ENCODE results near the gene ZNF213.
"Not testable (repeated sequence)": the region's sequence is repeated elsewhere in the genome, so short reads cannot be mapped to it uniquely, and the experiment has no call there.

The ZNF213 gene

DNA sequence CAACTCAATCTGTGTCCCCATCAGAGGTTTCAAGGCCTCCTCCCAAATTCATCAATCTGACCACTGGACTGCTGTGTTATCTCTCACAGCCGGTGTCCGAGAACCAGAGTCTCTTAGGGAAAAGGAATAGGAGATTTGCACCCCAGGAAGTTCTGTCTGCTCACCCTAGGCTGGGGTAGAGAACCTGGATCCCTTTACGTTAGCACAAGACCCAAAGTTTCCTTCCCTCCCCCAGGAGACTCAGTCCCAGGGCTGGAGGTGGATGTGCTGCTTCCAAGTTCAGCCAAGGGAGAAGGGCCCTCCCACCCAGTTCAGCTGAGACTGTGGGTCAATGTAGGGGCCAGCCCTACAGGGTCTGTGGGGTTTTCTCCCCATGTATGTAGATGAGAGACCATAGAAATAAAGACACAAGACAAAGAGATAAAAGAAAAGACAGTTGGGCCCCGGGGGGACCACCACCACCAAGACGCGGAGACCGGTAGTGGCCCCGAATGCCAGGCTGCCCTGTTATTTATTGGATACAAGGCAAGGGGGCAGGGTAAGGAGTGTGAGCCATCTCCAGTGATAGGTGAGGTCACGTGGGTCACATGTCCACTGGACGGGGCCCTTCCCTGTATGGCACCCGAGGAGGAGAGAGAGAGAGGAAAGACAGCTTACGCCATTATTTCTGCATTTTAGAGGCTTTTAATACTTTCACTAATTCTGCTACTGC is 30.4 kb downstream of the ZNF213 start:
- H3K4me1 ChIP-seq (ENCODE audit: control insufficient read depth in 1 of 2, insufficient read depth in 2 of 2, low read length in 2 of 2), result peaks cover 0 to 1% of the 10 kb centered on the region in 2 experiments
- H3K4me2 ChIP-seq (ENCODE audit: low read length), result no peak overlapping the region
- no peak overlapping the region for H2BK5ac ChIP-seq (ENCODE audit: low read depth, low read length, poor library complexity)
- peak overlapping the region; percentile 26 for H2AFZ ChIP-seq (ENCODE audit: insufficient read depth, low read length, poor library complexity)
- no peak overlapping the region for H3K14ac ChIP-seq (ENCODE audit: low read length)
- no peak overlapping the region for H3K4ac ChIP-seq (ENCODE audit: low read depth, low read length)
- H3K27me3 ChIP-seq (ENCODE audit: insufficient read depth, low read length), result peaks cover 12% of the 10 kb centered on the region
- peak overlapping the region; percentile 2 for H4K8ac ChIP-seq (ENCODE audit: low read depth, low read length)
- H3K23ac ChIP-seq (ENCODE audit: low read length), result no peak overlapping the region
- H4K91ac ChIP-seq (ENCODE audit: low read depth, low read length), result no peak overlapping the region
- no peak overlapping the region for H4K12ac ChIP-seq (ENCODE audit: low read depth, low read length)
- DNase-seq, result no peak
- WGBS (ENCODE audit: extremely low coverage, insufficient coverage, insufficient read length), result no CpG with 5 or more reads among the region's 12 CpGs
- H2BK120ac ChIP-seq (ENCODE audit: insufficient read depth, low read length, poor library complexity), result no peak overlapping the region
- H3K36me3 ChIP-seq (ENCODE audit: control insufficient read depth in 1 of 2, insufficient read depth in 2 of 2, low read length in 2 of 2), result no peaks in the 10 kb centered on the region
- H2AK5ac ChIP-seq (ENCODE audit: low read length), result no peak overlapping the region
- H3K27ac ChIP-seq (ENCODE audit: low read depth, low read length), result no peak overlapping the region
- no peaks in the 10 kb centered on the region for H3K79me2 ChIP-seq (ENCODE audit: control insufficient read depth, insufficient read depth, low read length, poor library complexity)
- H3K9ac ChIP-seq (ENCODE audit: low read length), result no peak overlapping the region
- H3K79me1 ChIP-seq (ENCODE audit: low read length), result no peaks in the 10 kb centered on the region
- no peak overlapping the region for H2BK12ac ChIP-seq (ENCODE audit: low read length)
- H3K18ac ChIP-seq (ENCODE audit: low read length), result no peak overlapping the region
- H3K4me3 ChIP-seq (ENCODE audit: low read depth, low read length), result no peak overlapping the region
- peaks cover 2% of the 10 kb centered on the region for H3K9me3 ChIP-seq (ENCODE audit: insufficient read depth, low read depth, low read length)

DNA sequence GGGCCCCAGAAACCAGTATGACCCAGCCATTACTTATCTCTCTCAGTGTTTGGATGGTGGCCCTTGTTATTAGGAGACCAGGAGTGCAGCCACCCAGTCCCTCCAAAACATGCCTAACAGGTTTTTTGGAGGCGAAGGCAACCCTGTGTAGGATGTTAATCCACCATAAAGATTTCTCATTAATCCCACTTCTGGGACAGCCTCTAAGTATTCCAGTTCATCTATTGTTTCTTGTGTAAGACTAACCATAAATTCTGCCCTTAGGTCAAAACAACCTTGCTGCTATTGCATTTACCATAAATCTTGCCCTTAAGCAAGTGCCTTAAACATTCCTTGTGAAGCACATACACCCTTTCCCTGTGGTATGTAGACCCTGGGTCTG is 31.7 kb downstream of the ZNF213 start:
- H3K9ac ChIP-seq (ENCODE audit: low read length), result no peak overlapping the region
- H3K18ac ChIP-seq (ENCODE audit: low read length), result no peak overlapping the region
- DNase-seq, result no peak
- no peak overlapping the region for H2BK120ac ChIP-seq (ENCODE audit: insufficient read depth, low read length, poor library complexity)
- H2BK12ac ChIP-seq (ENCODE audit: low read length), result no peak overlapping the region
- no peaks in the 10 kb centered on the region for H3K79me2 ChIP-seq (ENCODE audit: control insufficient read depth, insufficient read depth, low read length, poor library complexity)
- no peak overlapping the region for H3K23ac ChIP-seq (ENCODE audit: low read length)
- no peaks in the 10 kb centered on the region for H3K79me1 ChIP-seq (ENCODE audit: low read length)
- no peak overlapping the region for H4K8ac ChIP-seq (ENCODE audit: low read depth, low read length)
- no peaks in the 10 kb centered on the region for H3K36me3 ChIP-seq (ENCODE audit: control insufficient read depth in 1 of 2, insufficient read depth in 2 of 2, low read length in 2 of 2)
- no peak overlapping the region for H3K14ac ChIP-seq (ENCODE audit: low read length)
- no peak overlapping the region for H2AFZ ChIP-seq (ENCODE audit: insufficient read depth, low read length, poor library complexity)
- H4K12ac ChIP-seq (ENCODE audit: low read depth, low read length), result no peak overlapping the region
- H4K91ac ChIP-seq (ENCODE audit: low read depth, low read length), result no peak overlapping the region
- no peak overlapping the region for H3K4me2 ChIP-seq (ENCODE audit: low read length)
- no peak overlapping the region for H3K4ac ChIP-seq (ENCODE audit: low read depth, low read length)
- peaks cover 4% of the 10 kb centered on the region in 2 experiments for H3K4me1 ChIP-seq (ENCODE audit: control insufficient read depth in 1 of 2, insufficient read depth in 2 of 2, low read length in 2 of 2)
- peaks cover 24% of the 10 kb centered on the region for H3K27me3 ChIP-seq (ENCODE audit: insufficient read depth, low read length)
- no CpG with 5 or more reads among the region's 1 CpG for WGBS (ENCODE audit: extremely low coverage, insufficient coverage, insufficient read length)
- H3K4me3 ChIP-seq (ENCODE audit: low read depth, low read length), result no peak overlapping the region
- no peak overlapping the region for H2BK5ac ChIP-seq (ENCODE audit: low read depth, low read length, poor library complexity)
- peaks cover 4% of the 10 kb centered on the region for H3K9me3 ChIP-seq (ENCODE audit: insufficient read depth, low read depth, low read length)
- no peak overlapping the region for H3K27ac ChIP-seq (ENCODE audit: low read depth, low read length)
- H2AK5ac ChIP-seq (ENCODE audit: low read length), result no peak overlapping the region

GRCh38 chr16:3168729-3169128 is 33.9 kb downstream of the ZNF213 start:
- H2AFZ ChIP-seq (ENCODE audit: insufficient read depth, low read length, poor library complexity); H3K14ac ChIP-seq (ENCODE audit: low read length); H3K36me3 ChIP-seq (ENCODE audit: control insufficient read depth in 1 of 2, insufficient read depth in 2 of 2, low read length in 2 of 2); H4K12ac ChIP-seq (ENCODE audit: low read depth, low read length); H3K4me3 ChIP-seq (ENCODE audit: low read depth, low read length); H3K9ac ChIP-seq (ENCODE audit: low read length); H3K4me2 ChIP-seq (ENCODE audit: low read length); H3K79me1 ChIP-seq (ENCODE audit: low read length); H3K4ac ChIP-seq (ENCODE audit: low read depth, low read length); H2BK12ac ChIP-seq (ENCODE audit: low read length); H3K4me1 ChIP-seq (ENCODE audit: control insufficient read depth in 1 of 2, insufficient read depth in 2 of 2, low read length in 2 of 2); DNase-seq; H4K91ac ChIP-seq (ENCODE audit: low read depth, low read length); H3K27ac ChIP-seq (ENCODE audit: low read depth, low read length); H3K9me3 ChIP-seq (ENCODE audit: insufficient read depth, low read depth, low read length); H2BK120ac ChIP-seq (ENCODE audit: insufficient read depth, low read length, poor library complexity); H3K23ac ChIP-seq (ENCODE audit: low read length); H2AK5ac ChIP-seq (ENCODE audit: low read length); H3K79me2 ChIP-seq (ENCODE audit: control insufficient read depth, insufficient read depth, low read length, poor library complexity); H4K8ac ChIP-seq (ENCODE audit: low read depth, low read length); H2BK5ac ChIP-seq (ENCODE audit: low read depth, low read length, poor library complexity); H3K18ac ChIP-seq (ENCODE audit: low read length): not testable (repeated sequence)
- peaks cover 34% of the 10 kb centered on the region for H3K27me3 ChIP-seq (ENCODE audit: insufficient read depth, low read length)
- WGBS (ENCODE audit: extremely low coverage, insufficient coverage, insufficient read length), result no CpG with 5 or more reads among the region's 7 CpGs

DNA sequence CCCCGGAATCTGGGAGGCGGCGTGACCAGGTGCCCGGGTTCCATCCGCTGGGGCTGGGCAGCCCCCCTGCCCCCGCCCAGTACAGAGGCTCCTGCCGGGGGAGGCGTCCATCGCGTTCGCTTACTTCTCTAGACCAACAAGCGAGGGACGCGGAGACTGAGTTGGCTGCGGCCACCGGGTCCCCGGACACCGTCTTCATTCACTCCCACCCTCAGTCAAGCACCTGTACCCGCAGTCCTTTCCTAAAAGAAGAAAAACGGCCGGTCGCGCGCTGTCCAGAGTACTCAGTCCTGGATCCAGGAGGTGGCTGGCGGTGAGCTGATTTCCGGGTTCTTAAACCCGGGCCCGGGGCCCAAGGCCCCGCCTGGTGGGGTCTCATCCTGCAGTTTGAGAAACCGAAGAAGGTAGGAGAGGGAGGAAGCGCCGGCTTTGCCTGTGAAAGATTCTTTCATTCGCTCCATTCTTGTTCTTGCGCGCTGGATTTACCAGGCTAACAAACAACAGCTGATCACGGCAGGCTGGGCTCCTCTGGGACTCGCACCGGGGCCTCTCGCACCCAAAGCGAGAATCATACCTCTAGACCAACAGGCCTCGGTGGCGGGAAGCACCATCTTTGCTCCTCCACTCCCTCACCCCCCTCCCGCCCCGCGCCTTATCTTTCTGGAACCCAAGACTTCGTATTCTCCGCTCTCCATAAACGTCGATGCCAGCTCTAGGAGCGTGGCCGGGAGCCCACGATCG is 35.8 kb downstream of the ZNF213 start:
- no CpG with 5 or more reads among the region's 53 CpGs for WGBS (ENCODE audit: extremely low coverage, insufficient coverage, insufficient read length)
- Histone ChIP-seq H3K36me3 (ENCODE audit: control insufficient read depth in 1 of 2, insufficient read depth in 2 of 2, low read length in 2 of 2) (no peaks in the 10 kb centered on the region), H2BK12ac (ENCODE audit: low read length) (no peak overlapping the region), H4K12ac (ENCODE audit: low read depth, low read length) (no peak overlapping the region), H3K9ac (ENCODE audit: low read length) (no peak overlapping the region), H3K79me1 (ENCODE audit: low read length) (no peaks in the 10 kb centered on the region), H3K14ac (ENCODE audit: low read length) (no peak overlapping the region), H2AK5ac (ENCODE audit: low read length) (no peak overlapping the region), H3K4me3 (ENCODE audit: low read depth, low read length) (no peak overlapping the region), H3K4ac (ENCODE audit: low read depth, low read length) (no peak overlapping the region), H3K27me3 (ENCODE audit: insufficient read depth, low read length) (peaks cover 34% of the 10 kb centered on the region), H3K9me3 (ENCODE audit: insufficient read depth, low read depth, low read length) (peaks cover 3% of the 10 kb centered on the region), H3K4me1 (ENCODE audit: control insufficient read depth in 1 of 2, insufficient read depth in 2 of 2, low read length in 2 of 2) (peaks cover 4 to 14% of the 10 kb centered on the region in 2 experiments), H3K18ac (ENCODE audit: low read length) (no peak overlapping the region), H3K27ac (ENCODE audit: low read depth, low read length) (no peak overlapping the region), H2BK5ac (ENCODE audit: low read depth, low read length, poor library complexity) (no peak overlapping the region), H3K23ac (ENCODE audit: low read length) (no peak overlapping the region), H3K4me2 (ENCODE audit: low read length) (peak overlapping the region; percentile 43), H2AFZ (ENCODE audit: insufficient read depth, low read length, poor library complexity) (no peak overlapping the region), H4K91ac (ENCODE audit: low read depth, low read length) (no peak overlapping the region), H3K79me2 (ENCODE audit: control insufficient read depth, insufficient read depth, low read length, poor library complexity) (no peaks in the 10 kb centered on the region), H2BK120ac (ENCODE audit: insufficient read depth, low read length, poor library complexity) (no peak overlapping the region), H4K8ac (ENCODE audit: low read depth, low read length) (no peak overlapping the region)
- no peak for DNase-seq

All from trophoblast cell (in vitro differentiated cells and primary cell).